ENCODE data around the gene LRBA.
A peak's percentile ranks its signal among the peaks of the same experiment; 100 is the strongest.

The LRBA gene

DNA sequence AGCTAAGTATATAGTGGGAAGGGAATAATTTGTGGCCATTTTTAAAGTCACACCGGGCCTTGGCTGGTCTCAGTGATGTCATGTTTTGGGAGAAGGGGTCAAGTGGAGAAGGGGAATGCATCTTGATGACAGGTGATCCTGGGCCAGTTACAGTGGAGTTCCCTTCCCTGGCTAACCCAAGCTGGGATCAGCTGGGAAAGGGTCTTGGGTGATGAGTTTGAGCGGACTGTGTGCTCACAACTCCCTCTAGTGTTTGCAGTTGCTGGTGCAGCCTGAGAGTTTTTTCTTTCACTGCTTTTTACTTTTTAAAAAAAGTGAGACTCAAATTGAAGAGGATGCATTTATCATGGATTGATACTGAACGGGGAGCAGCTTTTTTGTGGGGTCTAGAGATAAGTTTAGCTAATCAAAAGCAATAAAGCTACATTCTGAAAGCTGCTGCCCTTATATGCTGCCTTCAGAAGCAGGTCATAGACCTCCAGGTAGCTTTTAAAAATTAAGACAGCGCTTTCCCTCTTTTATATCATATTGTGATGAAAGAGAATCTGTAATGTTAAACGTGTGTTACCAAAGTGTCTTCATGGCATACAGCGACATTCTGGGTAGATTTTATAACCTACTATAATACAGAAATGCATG lies 772.1 kb downstream of the LRBA start:
- peak; percentile 70 for DNase-seq (ENCODE audit: low spot score)

DNA sequence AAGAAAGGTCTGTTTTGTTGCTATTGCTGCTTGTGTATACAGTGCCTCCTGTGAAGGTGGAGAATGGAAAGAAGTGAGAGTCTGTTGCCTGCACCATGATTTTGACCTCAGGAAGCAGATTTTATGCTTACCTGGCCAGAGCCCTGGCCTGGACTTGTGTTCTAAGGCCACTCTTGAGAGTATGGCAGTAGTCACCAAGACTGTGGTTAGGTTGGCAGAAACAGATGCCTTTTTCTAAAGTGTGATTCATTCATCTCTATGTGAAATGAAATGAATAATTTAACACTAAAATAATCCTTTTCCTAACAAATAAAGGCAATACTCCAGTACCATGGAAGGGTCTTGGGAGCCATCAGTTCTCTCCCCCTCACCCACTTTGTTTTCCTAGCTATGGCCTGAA lies 775.1 kb downstream of the LRBA start:
- no peak for DNase-seq (ENCODE audit: low spot score)

DNA sequence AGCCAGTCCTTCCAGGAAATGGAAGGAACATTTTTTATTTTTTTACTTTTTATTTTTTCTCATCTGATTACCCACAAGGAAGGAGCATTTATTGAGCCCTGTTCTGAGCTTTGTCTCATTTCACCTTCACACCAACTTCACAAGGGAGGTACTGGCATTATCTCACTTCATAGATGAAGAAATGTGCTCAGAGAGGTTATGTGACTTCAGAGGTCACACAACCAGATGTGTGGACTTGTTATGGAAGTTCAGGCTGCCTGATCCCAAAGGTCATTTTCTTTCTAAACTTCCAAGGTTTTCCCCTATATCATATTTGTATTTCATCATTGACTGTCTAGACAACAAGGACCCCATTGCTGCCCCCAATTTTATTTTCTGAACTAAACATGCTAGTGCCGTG lies 776.5 kb downstream of the LRBA start:
- DNase-seq (ENCODE audit: low spot score): no peak

DNA sequence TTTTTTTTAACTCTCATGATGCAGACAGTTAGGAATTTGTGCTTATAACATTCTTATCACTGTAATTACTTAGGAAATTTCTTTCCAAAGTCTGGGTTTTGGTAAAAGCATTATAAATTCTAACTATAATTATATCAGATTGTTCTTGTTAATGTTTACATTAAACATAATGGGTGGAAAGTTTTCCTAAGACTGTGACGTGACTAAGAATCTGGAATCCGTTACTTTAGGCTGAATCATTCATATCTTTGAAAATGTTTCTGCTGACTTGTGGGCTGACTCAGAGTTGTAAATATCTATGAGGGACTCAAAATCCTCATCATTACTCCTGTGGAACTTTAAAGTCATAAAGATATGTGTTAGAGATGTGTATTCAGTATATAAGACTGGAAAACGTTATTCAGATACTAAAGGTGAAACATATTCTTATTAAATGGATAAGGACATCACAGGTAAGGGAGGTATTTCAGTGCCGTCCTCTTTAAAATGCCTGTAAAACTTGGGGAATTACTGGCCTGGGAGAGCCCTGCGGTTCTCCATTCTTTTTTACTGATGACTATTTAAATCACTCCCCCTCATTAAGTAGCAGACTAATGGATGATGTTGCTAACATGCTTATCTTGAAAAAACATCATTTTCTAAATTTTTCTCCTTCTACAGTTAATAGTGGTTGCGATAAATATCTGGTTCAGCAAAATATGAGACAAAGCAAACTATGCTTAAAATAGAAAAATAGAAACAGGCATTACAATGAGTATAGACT lies 777.8 kb downstream of the LRBA start:
- DNase-seq (ENCODE audit: low spot score): no peak

DNA sequence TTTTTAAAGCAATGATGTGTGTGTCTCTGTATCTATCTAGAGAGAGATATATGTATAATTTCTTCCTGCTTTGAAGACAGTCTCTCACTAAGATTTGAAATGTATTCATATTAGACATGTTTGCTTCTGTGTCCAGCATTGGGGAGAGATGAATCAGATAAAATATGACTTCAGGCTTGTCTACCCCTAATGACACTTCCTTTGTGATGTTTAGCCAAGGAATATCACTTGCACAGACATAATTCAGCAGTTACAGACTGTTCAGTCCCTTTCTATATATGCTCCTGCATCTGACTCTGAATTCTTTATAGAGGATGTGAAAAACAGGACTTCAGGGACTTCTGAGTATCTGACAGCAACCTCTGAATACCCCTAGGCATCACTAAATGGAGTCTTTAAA lies 778.5 kb downstream of the LRBA start:
- DNase-seq (ENCODE audit: low spot score): no peak

DNA sequence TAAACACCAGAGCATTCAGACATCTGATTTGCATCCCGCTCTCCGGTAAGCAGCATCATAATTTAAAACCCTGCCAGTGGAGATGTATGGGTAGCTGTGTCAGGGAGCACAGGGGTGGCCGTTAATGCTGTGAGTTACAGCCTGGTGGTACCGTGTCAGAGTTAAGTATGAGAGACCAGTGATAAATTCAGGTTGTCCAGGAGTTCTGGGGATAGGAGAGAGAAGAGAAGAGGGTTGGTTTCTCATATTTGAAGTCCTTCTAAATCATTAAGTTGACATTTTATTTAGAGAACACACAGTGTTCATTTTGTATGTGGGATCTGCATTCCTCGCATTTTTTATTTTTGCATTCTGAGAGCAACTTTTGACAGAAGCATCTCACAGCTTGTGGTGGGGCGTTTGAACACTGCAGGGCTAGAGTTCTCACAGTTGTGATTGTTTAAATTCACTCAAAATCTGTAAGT lies 779.2 kb downstream of the LRBA start:
- no peak for DNase-seq (ENCODE audit: low spot score)

DNA sequence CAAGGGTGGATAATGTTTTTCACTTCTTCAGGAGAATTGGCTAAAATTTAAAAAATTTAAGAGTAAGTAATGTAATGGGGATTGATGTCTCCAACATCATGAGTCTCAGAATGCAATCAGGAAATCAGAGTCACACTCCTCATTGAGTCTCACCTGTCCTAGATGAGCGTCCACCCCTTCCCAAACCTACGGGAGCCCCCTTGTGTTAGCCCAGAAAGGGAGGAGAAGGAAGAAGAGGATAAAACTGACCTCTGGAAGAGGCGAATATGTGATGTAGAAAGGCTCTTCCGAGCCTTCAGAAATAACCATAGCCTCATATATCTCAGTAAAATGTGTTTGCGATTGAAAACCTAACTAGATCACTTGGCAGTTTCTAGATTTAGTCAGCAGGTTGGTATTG lies 779.8 kb downstream of the LRBA start:
- DNase-seq (ENCODE audit: low spot score): no peak

DNA sequence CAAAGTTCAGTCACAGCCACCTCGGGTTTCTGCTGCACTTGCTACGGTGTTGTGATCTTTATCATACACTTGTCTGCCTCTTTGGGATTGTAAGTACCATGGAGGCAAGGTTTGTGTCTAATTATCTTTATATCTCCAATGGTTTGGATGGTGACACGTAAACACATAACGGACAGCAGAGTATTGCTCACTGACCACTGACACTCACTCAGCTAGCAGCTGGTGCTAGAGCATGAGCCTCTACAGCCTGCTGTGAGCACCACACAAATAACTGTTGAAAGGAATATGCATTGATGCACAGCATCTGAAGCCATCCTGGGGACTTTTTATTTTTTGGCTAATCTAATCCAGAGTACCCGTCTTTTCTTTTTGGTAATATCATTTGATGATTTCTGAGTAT lies 780.8 kb downstream of the LRBA start:
- no peak for DNase-seq (ENCODE audit: low spot score)

DNA sequence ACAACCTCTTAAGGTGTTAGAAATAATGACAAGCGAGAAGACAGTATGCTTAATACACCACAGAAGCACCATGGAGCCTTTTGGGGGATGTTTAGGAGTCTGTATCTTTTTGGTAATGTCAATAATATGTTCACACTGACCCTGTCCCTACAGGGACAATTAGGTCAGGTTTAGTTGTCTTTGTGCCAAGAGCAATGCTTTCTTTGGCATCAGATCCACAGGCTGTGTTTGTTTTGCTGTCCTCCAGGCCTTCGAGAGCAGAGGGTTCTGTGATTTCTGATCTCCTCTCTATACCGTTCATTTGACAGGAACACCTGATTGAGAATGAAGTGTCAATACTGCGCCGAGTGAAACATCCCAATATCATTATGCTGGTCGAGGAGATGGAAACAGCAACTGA lies 783.1 kb downstream of the LRBA start:
- DNase-seq (ENCODE audit: low spot score): no peak

DNA sequence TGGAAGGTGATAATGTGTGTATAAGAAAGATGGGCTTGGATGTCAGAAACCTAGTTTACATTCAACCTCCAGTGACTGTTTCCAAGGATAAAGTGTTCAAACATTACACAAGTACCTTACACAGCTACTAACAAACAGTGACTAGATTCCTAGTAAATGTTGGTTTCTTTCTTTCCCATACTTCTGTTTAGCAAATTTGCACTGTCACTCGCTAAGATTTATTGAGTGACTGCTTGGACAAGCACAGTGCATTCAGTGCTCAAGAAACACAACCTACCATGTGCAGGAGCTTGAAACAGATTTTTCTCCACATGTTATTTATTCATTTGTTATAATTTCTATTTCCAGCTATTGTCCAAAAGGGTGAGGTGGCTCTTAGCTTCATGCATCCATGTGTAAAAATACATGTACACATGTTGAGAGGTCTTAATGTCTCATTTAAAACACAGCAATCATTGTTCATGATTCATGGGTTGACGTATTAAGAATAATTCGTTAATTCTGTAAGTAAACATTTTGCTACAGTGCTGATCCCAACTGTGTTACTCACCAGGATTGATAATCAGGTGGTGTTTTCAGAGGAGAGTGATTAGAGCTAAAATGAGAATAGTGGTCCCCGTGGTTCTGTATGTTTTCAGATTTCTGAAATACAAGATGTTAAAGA lies 783.8 kb downstream of the LRBA start:
- DNase-seq (ENCODE audit: low spot score): no peak

DNA sequence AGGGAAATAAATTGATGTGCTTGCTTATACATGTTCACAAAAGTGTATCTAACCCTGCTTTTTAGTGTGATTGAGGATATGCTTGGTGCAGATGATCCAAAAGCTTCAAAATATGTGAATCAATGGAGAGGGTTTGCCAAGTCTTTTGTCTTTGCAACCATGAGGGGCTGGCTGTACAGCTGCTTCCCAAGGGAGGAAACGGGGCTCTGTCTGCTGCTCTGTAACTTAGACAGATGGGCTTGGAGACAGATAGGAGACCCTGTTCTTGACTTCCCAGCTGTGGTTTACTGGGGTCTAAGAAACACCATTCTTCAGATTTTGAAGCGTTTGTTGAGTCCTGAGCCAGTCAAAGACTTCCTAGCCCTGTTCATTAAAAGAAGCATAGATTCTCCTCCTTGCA lies 784.5 kb downstream of the LRBA start:
- no peak for DNase-seq (ENCODE audit: low spot score)

DNA sequence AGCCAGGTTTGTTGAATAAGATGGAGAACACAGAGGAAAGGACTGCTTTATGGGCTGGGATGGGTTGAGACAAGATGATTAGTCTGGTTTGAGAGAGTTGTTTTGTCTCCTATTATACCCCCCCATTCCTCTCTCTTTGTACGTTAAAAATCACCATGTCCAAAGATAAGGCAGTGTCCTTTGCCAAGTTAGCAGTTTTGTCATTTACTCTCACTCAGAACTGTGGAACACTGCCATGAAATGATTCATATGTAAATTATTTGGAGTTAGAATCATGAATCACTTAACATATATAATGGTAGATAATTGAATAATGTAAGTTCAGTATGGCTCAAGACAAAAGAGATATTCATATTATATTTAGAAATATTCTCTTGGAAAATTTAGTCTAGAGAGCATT lies 785.6 kb downstream of the LRBA start:
- DNase-seq (ENCODE audit: low spot score): no peak

DNA sequence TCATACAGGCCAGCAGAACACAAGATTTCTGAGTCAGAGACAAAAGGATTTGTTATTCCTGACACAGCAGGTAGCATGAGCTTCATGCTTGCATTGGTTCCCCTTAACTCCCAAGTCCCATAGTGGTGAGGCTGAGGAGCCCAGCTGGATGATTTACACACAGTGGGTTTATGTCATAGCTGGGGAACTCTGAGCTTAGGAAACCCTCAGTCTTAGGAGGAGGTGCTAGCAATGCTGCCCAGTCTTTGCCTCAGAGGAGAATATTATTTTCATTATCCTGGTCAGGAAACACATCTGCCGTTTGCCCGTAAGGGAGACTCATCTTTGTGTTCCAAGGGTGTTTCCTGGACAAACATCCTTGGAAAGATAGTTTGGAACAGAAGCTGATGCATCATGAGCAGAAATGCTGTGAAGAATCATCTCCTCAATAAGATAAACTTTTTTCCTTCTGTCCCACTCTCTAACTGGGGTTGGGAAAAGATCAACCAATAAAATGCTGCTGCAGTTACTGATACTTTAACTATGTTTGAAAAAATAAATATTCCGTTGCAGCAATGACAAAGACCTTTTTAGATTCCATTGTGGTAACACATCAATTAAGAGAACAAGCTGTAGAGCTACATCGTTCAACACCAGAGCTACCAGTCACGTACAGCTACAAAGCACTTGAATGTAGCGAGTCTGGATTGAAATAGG lies 790.0 kb downstream of the LRBA start:
- DNase-seq (ENCODE audit: low spot score): peak; percentile 29

DNA sequence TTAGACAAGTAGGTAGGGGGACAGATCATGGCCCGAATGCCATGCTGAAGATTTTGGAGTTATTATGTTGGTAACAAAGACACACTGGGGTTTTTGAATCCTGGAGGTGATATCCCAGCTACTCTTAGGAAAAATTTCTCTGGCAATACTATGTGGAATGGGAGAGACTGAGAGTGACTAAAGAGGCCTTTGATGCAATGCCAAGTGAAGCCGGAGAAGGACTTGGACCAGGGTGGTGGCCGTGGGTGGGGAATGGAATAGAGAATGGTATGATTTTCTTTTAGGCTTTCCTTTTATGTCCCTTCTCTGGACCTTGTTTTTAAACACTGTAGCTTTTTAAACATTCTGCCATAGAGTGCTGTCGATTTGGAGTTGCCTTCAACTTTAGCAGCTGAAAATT lies 795.2 kb downstream of the LRBA start:
- DNase-seq (ENCODE audit: low spot score): no peak

DNA sequence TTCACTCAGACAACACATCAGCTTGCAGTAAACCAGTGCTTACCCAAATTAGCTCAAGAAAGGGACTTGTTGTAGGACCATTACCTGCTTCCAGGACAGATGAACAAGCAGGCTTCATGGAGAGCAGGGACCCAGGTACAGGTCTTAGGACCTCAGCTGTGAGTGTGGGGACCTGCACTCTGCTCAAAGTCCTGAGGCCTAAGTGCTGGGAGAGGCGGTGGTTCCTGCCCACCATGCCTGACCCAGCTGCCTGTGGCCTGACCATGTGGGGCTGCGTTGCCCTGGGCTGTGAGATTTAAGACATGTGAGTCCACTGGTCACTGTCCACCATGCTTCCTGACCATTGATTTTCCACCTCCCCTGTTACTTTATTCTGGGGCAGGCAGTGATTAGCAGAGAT lies 796.6 kb downstream of the LRBA start:
- no peak for DNase-seq (ENCODE audit: low spot score)

DNA sequence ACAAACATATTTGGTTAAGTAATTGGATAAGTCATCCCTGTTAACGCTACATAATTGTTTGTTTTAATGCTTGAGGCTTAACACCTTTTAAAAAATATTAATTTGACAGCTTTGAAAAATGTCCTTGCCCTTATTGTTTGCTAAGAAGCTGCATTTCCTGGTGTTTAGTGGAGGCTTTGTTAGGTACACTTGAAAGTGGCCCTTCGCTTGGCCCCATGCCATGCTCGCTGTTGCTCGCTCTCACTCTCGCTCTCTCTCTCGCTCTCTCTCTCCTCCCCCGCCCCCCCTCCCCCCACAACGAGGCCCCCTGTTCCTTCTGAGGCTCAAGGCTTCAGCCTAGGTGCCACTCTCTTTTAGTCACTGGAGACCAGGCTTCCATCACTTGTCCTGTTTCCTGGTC lies 797.3 kb downstream of the LRBA start:
- no peak for DNase-seq (ENCODE audit: low spot score)

DNA sequence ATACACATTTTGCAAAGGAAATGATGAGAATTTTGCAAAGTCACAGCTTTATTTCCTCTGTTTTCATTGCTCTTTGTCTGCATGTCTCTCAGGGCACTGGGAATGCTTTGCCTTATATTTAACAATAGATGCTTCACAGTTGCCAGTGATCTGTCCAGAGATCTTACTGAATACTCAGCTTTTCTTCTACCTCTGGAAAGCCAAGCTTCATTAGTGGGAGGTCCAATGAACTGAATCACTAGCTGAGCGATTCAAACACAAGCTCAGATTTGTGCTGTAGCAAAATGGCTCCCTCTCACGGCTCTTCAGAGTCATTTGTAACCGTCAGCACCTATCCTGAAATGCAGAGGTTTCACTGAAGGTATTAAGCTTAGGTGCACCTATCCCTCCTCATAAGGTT lies 797.9 kb downstream of the LRBA start:
- DNase-seq (ENCODE audit: low spot score): peak; percentile 16

DNA sequence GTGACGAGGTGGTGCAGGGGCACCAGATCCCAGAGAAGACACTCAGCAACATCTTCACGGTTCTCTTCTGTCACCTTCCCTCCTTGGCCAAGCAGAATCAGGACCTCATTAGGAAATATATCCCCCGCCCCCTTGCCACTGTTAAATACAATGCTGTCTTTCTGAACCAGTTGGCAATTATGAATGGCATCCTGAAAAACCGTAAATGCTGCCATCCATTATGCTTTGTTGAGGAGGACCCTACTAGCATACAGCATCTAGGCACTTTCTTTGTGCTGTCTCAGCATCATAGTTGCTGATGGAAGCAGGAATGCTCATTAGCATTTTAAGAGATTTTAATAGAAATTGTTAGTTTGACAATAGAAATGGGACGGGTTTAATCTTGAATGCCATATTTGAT lies 798.4 kb downstream of the LRBA start:
- DNase-seq (ENCODE audit: low spot score): no peak

DNA sequence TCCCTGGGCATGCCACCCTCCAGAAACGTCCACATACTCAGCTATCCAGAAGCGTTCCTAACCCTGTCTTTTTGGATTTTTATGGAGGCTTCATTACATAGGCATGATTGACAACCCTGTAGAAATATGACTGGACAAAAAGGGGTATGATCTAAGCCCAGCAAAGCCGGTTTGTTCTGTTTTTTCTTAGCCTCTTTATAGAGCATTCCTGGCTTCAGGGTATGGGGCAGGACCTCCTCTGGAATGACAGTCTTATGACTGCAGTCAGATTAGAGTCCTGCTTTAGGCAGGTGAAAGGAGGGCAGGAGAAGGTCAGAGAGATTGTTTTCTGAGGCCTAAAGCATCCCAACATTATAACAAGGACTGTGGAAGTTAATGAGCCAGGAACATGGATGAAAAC lies 799.5 kb downstream of the LRBA start:
- DNase-seq (ENCODE audit: low spot score): no peak
